DND-41 (cell line): ENCODE results near the gene LYST.
"Not testable (repeated sequence)": the region's sequence is repeated elsewhere in the genome, so short reads cannot be mapped to it uniquely, and the experiment has no call there.

Source experiments
- ATAC-seq: fragments of 200-7000 bp; cut with Tn5 transposase; 3 replicates; pipeline ENCODE4 v1.9.1; 2021; ENCODE audit warnings: low read depth; ENCODE audit not compliant: insufficient read depth
- DNase-seq: peaks from one replicate; pipeline ENCODE4 v3.0.0-alpha.2; 2020
- H2AFZ ChIP-seq: 2 replicates; pipeline ENCODE4 v1.6.0; 2012; ENCODE audit warnings: low read depth, low read length
- H3K27ac ChIP-seq: 2 replicates; pipeline ENCODE4 v1.5.1; 2012; ENCODE audit warnings: low read length, inconsistent platforms
- H3K27me3 ChIP-seq: fragments of 200-600 bp; sonication (generic); 2 replicates; pipeline ENCODE4 v1.6.0; 2012; ENCODE audit warnings: low read length, mild to moderate bottlenecking, inconsistent platforms; ENCODE audit not compliant: insufficient read depth, poor library complexity
- H3K36me3 ChIP-seq: 2 replicates; pipeline ENCODE4 v1.5.1; 2012; ENCODE audit warnings: low read length, inconsistent platforms; ENCODE audit not compliant: insufficient read depth
- H3K4me1 ChIP-seq: 2 replicates; pipeline ENCODE4 v1.5.1; 2012; ENCODE audit warnings: mild to moderate bottlenecking, low read length; ENCODE audit not compliant: insufficient read depth
- H3K4me2 ChIP-seq: 2 replicates; pipeline ENCODE4 v1.6.0; 2012; ENCODE audit warnings: mild to moderate bottlenecking, moderate library complexity, low read length, inconsistent platforms; ENCODE audit not compliant: insufficient read depth
- H3K4me3 ChIP-seq, 2 experiments: fragments of 200-600 bp in 1 of 2; shearing (Covaris generic) in 1 of 2; 2 replicates each; pipeline ENCODE4 v1.5.1; 2012 to 2016; ENCODE audit warnings: inconsistent platforms in 2 of 2, low read length in 2 of 2, mild to moderate bottlenecking in 2 of 2, low read depth in 1 of 2, moderate library complexity in 1 of 2
- H3K79me2 ChIP-seq: 2 replicates; pipeline ENCODE4 v1.6.0; 2012; ENCODE audit warnings: low read length, inconsistent platforms; ENCODE audit not compliant: insufficient read depth
- H3K9ac ChIP-seq: 2 replicates; pipeline ENCODE4 v1.6.0; 2012; ENCODE audit warnings: low read depth, mild to moderate bottlenecking, inconsistent platforms, low read length, moderate library complexity
- H3K9me3 ChIP-seq: 2 replicates; pipeline ENCODE4 v1.5.1; 2012; ENCODE audit warnings: low read length, moderate library complexity, mild to moderate bottlenecking, inconsistent platforms; ENCODE audit not compliant: insufficient read depth, severe bottlenecking
- H4K20me1 ChIP-seq: 2 replicates; pipeline ENCODE4 v1.6.0; 2012; ENCODE audit warnings: low read length; ENCODE audit not compliant: insufficient read depth
- CTCF ChIP-seq: IDR thresholded peaks from 2 replicates; pipeline ENCODE4 v1.5.1; 2012; ENCODE audit warnings: borderline replicate concordance, low read length, moderate library complexity, mild to moderate bottlenecking; ENCODE audit not compliant: poor library complexity, severe bottlenecking; ENCODE audit errors: extremely low read depth
- EZH2 ChIP-seq: IDR thresholded peaks from 3 replicates; pipeline ENCODE4 v1.6.1; 2012; ENCODE audit warnings: borderline replicate concordance, low read depth, mild to moderate bottlenecking, moderate library complexity, low read length, inconsistent platforms; ENCODE audit not compliant: severe bottlenecking

Gene LYST

GRCh38 chr1:235758931-235759330 lies 107.8 kb downstream of the LYST start:
- H3K36me3 ChIP-seq = no peaks in the 10 kb centered on the region
- H3K79me2 ChIP-seq = no peaks in the 10 kb centered on the region
- ATAC-seq = no peak
- no peaks in the 10 kb centered on the region for H4K20me1 ChIP-seq
- no peak overlapping the region for H3K27ac ChIP-seq
- no peak overlapping the region for H3K4me3 ChIP-seq
- no peak overlapping the region for H3K4me2 ChIP-seq
- no peaks in the 10 kb centered on the region for H3K4me1 ChIP-seq
- H3K9me3 ChIP-seq = no peaks in the 10 kb centered on the region
- no peaks in the 10 kb centered on the region for H3K27me3 ChIP-seq
- H2AFZ ChIP-seq = no peak overlapping the region
- TF ChIP-seq CTCF (no peak), EZH2 (no peak)
- DNase-seq = no peak
- no peak overlapping the region for H3K9ac ChIP-seq

GRCh38 chr1:235757587-235758096 lies 109.1 kb downstream of the LYST start:
- H3K4me3 ChIP-seq = no peak overlapping the region
- no peaks in the 10 kb centered on the region for H3K79me2 ChIP-seq
- ATAC-seq (no peak), DNase-seq (no peak)
- H3K4me1 ChIP-seq = no peaks in the 10 kb centered on the region
- H4K20me1 ChIP-seq = no peaks in the 10 kb centered on the region
- H2AFZ ChIP-seq = no peak overlapping the region
- H3K27ac ChIP-seq = no peak overlapping the region
- no peak overlapping the region for H3K4me2 ChIP-seq
- H3K9ac ChIP-seq = no peak overlapping the region
- H3K9me3 ChIP-seq = no peaks in the 10 kb centered on the region
- no peak for TF ChIP-seq CTCF
- TF ChIP-seq EZH2 = no peak
- H3K36me3 ChIP-seq = no peaks in the 10 kb centered on the region
- H3K27me3 ChIP-seq = no peaks in the 10 kb centered on the region

- H3K9ac ChIP-seq, H3K36me3 ChIP-seq, H3K79me2 ChIP-seq, H3K4me3 ChIP-seq, ATAC-seq, H3K27me3 ChIP-seq, H3K4me1 ChIP-seq, H3K4me2 ChIP-seq, H4K20me1 ChIP-seq, H2AFZ ChIP-seq, H3K9me3 ChIP-seq, DNase-seq, H3K27ac ChIP-seq: not testable (repeated sequence)
Measured at GRCh38 chr1:235754186-235754585, 112.5 kb downstream of the LYST start.

- TF ChIP-seq EZH2 (no peak), CTCF (no peak)
- Histone ChIP-seq H3K4me2 (no peak overlapping the region), H4K20me1 (no peaks in the 10 kb centered on the region), H3K36me3 (no peaks in the 10 kb centered on the region), H3K9me3 (no peaks in the 10 kb centered on the region), H3K4me3 (no peak overlapping the region), H3K4me1 (no peaks in the 10 kb centered on the region), H3K79me2 (no peaks in the 10 kb centered on the region), H2AFZ (no peak overlapping the region), H3K9ac (no peak overlapping the region), H3K27me3 (no peaks in the 10 kb centered on the region), H3K27ac (no peak overlapping the region)
- no peak for ATAC-seq
- DNase-seq = no peak
Measured at GRCh38 chr1:235749755-235750300, 116.9 kb downstream of the LYST start.
